Measurements from ENCODE around the gene MUTYH. TPM values are rescaled to one million over a fixed set of nuclear protein-coding genes. Genes with fewer than 3 reads are reported as not detected.

MUTYH gene
- total RNA-seq, 2 donors from 2014 or later = 17.0 to 65.0 TPM

GRCh38 chr1:45282351-45282750 is 57.9 kb downstream of the MUTYH start:
- no peak for DNase-seq
- Histone ChIP-seq H3K4me3 (no peak overlapping the region), H3K27me3 (no peaks in the 10 kb centered on the region), H3K4me1 (no peaks in the 10 kb centered on the region), H3K9me3 (no peaks in the 10 kb centered on the region), H3K27ac (no peak overlapping the region), H3K9ac (ENCODE audit: low read depth in 2 of 2, low read length in 2 of 2) (no peak overlapping the region), H3K36me3 (no peaks in the 10 kb centered on the region)
- intact Hi-C loops (cut with DNase I) = no loop called here
- no peak for TF ChIP-seq CTCF (IDR thresholded peaks at IDR 0.05)

Other genes with a start within 250 kb of the MUTYH start
- 1 to 10 TPM; 9.0 to 9.7 TPM for gene ZSWIM5, start 133.8 kb downstream of the MUTYH start, total RNA-seq
- 10 to 100 TPM in 1 of 2 donors, 1 to 10 TPM in 1; 4.3 to 29.3 TPM for gene HPDL, start 13.5 kb downstream of the MUTYH start, total RNA-seq
- gene TOE1, start 270 bp downstream of the MUTYH start, total RNA-seq = 10 to 100 TPM; 10.1 to 20.5 TPM
- gene TESK2, start 150.7 kb upstream of the MUTYH start, total RNA-seq = 10 to 100 TPM; 11.3 to 15.3 TPM
- gene CCDC163, start 159.6 kb upstream of the MUTYH start, total RNA-seq = 1 to 10 TPM in 1 of 2 donors, under 1 TPM in 1; 0.96 to 2.2 TPM
- 10 to 100 TPM in 1 of 2 donors, 1 to 10 TPM in 1; 5.9 to 23.6 TPM for gene MMACHC, start 159.9 kb upstream of the MUTYH start, total RNA-seq
- 100 to 1,000 TPM; 325 to 508 TPM for gene PRDX1, start 181.4 kb upstream of the MUTYH start, total RNA-seq
- gene AKR1A1, start 210.4 kb upstream of the MUTYH start, total RNA-seq = 100 to 1,000 TPM; 203 to 263 TPM
- 100 to 1,000 TPM in 1 of 2 donors, 10 to 100 TPM in 1; 54.7 to 119 TPM for gene NASP, start 243.6 kb upstream of the MUTYH start, total RNA-seq